Caki2 (cell line): ENCODE data around the gene MYADML2. TPM values are rescaled to one million over a fixed set of nuclear protein-coding genes. Genes with fewer than 3 reads are reported as not detected.

Experiments
- DNase-seq: peaks from one replicate; pipeline ENCODE4 v3.0.0-alpha.2; 2015; ENCODE audit warnings: low read depth
- in situ Hi-C: cut with HindIII; loops from 2 replicates; pipeline ENCODE4 v1.10.0; 2016; ENCODE audit warnings: low sequenced_read_pairs, low pct_unique_long_range_greater_than_20kb, mixed read lengths
- total RNA-seq: library from RNA; depleted of rRNA; stranded (reverse); fragments of >200 nt; shearing (Covaris generic); gene quantifications from 2 replicates; pipeline ENCODE4 v1.2.3, GENCODE V29; 2014; ENCODE audit warnings: low replicate concordance; rRNA removed

The MYADML2 gene
- total RNA-seq, 1 experiment from 2014 or later, result not detected

- in situ Hi-C loops, result no loop called here
- peak; percentile 80 for DNase-seq
These were observed 48.8 kb downstream of the MYADML2 start for GRCh38 chr17:81898029-81898866.

GRCh38 chr17:81895400-81895799, 51.6 kb downstream of the MYADML2 start:
- no peak for DNase-seq
- in situ Hi-C loops, result no loop called here

- no peak for DNase-seq
- in situ Hi-C loops, result no loop called here
These were observed 55.8 kb downstream of the MYADML2 start for GRCh38 chr17:81891303-81891552.

- in situ Hi-C loops, result no loop called here
- DNase-seq, result no peak
These were observed 56.4 kb downstream of the MYADML2 start for GRCh38 chr17:81890447-81891302.

Other genes with a start within 250 kb of the MYADML2 start
- gene MRPL12, start 243.9 kb downstream of the MYADML2 start, total RNA-seq, result 185 and 238 TPM in 2 replicates
- gene SLC25A10, start 234.9 kb downstream of the MYADML2 start, total RNA-seq, result 93.2 and 105 TPM in 2 replicates
- not detected in 2 replicates for gene GCGR, start 143.1 kb downstream of the MYADML2 start, total RNA-seq
- 24.7 and 30.9 TPM in 2 replicates for gene MCRIP1, start 113.9 kb downstream of the MYADML2 start, total RNA-seq
- gene PPP1R27, start 112.2 kb downstream of the MYADML2 start, total RNA-seq, result not detected in 2 replicates
- gene P4HB, start 86.7 kb downstream of the MYADML2 start, total RNA-seq, result 653 and 796 TPM in 2 replicates
- gene ARHGDIA, start 75.9 kb downstream of the MYADML2 start, total RNA-seq, result 117 and 146 TPM in 2 replicates
- gene ALYREF, start 55.6 kb downstream of the MYADML2 start, total RNA-seq, result 279 and 312 TPM in 2 replicates
- gene ANAPC11, start 55.5 kb downstream of the MYADML2 start, total RNA-seq, result 220 and 309 TPM in 2 replicates
- gene NPB, start 45.0 kb downstream of the MYADML2 start, total RNA-seq, result 0.07 and 5.4 TPM in 2 replicates
- 26.2 and 59.9 TPM in 2 replicates for gene PCYT2, start 35.8 kb downstream of the MYADML2 start, total RNA-seq
- 46.1 and 67.8 TPM in 2 replicates for gene SIRT7, start 29.1 kb downstream of the MYADML2 start, total RNA-seq
- gene MAFG, start 19.5 kb downstream of the MYADML2 start, total RNA-seq, result 45.2 and 67.3 TPM in 2 replicates
- 272 and 283 TPM in 2 replicates for gene PYCR1, start 9.9 kb downstream of the MYADML2 start, total RNA-seq
- not detected in 2 replicates for gene NOTUM, start 14.0 kb upstream of the MYADML2 start, total RNA-seq
- 48.7 and 62.8 TPM in 2 replicates for gene ASPSCR1, start 30.4 kb upstream of the MYADML2 start, total RNA-seq
- 157 and 162 TPM in 2 replicates for gene CENPX, start 75.6 kb upstream of the MYADML2 start, total RNA-seq
- gene LRRC45, start 76.1 kb upstream of the MYADML2 start, total RNA-seq, result 40.3 and 51.4 TPM in 2 replicates
- 22.1 and 40.0 TPM in 2 replicates for gene RAC3, start 84.4 kb upstream of the MYADML2 start, total RNA-seq
- gene DCXR, start 90.5 kb upstream of the MYADML2 start, total RNA-seq, result 56.6 and 98.4 TPM in 2 replicates
- 62.4 and 68.5 TPM in 2 replicates for gene RFNG, start 104.6 kb upstream of the MYADML2 start, total RNA-seq
- gene GPS1, start 104.7 kb upstream of the MYADML2 start, total RNA-seq, result 154 and 160 TPM in 2 replicates
- 126 and 135 TPM in 2 replicates for gene DUS1L, start 118.6 kb upstream of the MYADML2 start, total RNA-seq
- gene FASN, start 151.0 kb upstream of the MYADML2 start, total RNA-seq, result 58.4 and 64.6 TPM in 2 replicates